Adrenal gland (tissue), 19 donors: ENCODE data around the gene DEGS2. TPM values are rescaled to one million over a fixed set of nuclear protein-coding genes. Genes with fewer than 3 reads are reported as not detected.
"Not testable (repeated sequence)": the region's sequence is repeated elsewhere in the genome, so short reads cannot be mapped to it uniquely, and the experiment has no call there.

Source experiments
- DNase-seq, 7 donors: peaks; one replicate each; pipeline ENCODE4 v3.0.0-alpha.2; 2019 to 2020
- H3K27ac ChIP-seq, 5 donors: fragments of 200-600 bp; sonication (generic) in 4 of 5; 1 replicate in 3 of 5; 2 replicates in 2 of 5; pipeline versions ENCODE4 v1.5.1 to v1.8.0; 2016 to 2020; ENCODE audit warnings: mild to moderate bottlenecking in 1 of 5
- H3K27me3 ChIP-seq: fragments of 200-600 bp; 2 replicates; pipeline ENCODE4 v1.8.0; 2021
- H3K36me3 ChIP-seq, 2 donors: fragments of 200-600 bp; replicated peaks in 1 of 2; 1 replicate in 1 of 2; 2 replicates in 1 of 2; pipeline versions ENCODE4 v1.5.1 to v1.8.0; 2018 to 2022
- H3K4me1 ChIP-seq, 2 donors: fragments of 200-600 bp; replicated peaks in 1 of 2; 1 replicate in 1 of 2; 2 replicates in 1 of 2; pipeline versions ENCODE4 v1.5.1 to v1.8.0; 2018 to 2021
- H3K4me3 ChIP-seq, 4 donors: fragments of 200-600 bp; sonication (generic) in 3 of 4; one replicate each; pipeline ENCODE4 v1.5.1; 2016 to 2018
- H3K9me3 ChIP-seq, 3 donors: fragments of 200-600 bp; sonication (generic) in 1 of 3; replicated peaks in 1 of 3; 1 replicate in 2 of 3; 2 replicates in 1 of 3; pipeline versions ENCODE4 v1.5.1 to v1.8.0; 2016 to 2021
- CTCF ChIP-seq, 6 experiments: fragments of 450-650 bp in 4 of 6; fragments of 200-600 bp in 2 of 6; sonication (generic) in 1 of 6; IDR thresholded peaks; 1 replicate in 5 of 6; 2 replicates in 1 of 6; pipeline versions ENCODE4 v1.5.1 to v1.8.0; 2016 to 2021; ENCODE audit warnings: antibody characterized with exemption in 6 of 6, mild to moderate bottlenecking in 2 of 6, moderate library complexity in 1 of 6
- POLR2A ChIP-seq, 2 donors: fragments of 450-650 bp; IDR thresholded peaks; one replicate each; pipeline ENCODE4 v1.6.1; 2017; ENCODE audit warnings: antibody characterized with exemption in 2 of 2, mild to moderate bottlenecking in 2 of 2, moderate library complexity in 1 of 2
- WGBS, 4 donors: extraction: QIAGEN DNeasy Blood & Tissue Kit in 2 of 4; methylation state at CpG; one replicate each; pipeline versions ENCODE4 v1.1.5 to v1.1.7; 2013 to 2017; 5-methylcytosine and 5-hydroxymethylcytosine counted together
- intact Hi-C, 2 donors: fragments of 100-400 bp; cut with DNase I; formaldehyde crosslinking; loops; one replicate each; pipeline versions ENCODE4 v1.14.1 to v1.15.0; 2022 to 2023
- long read RNA-seq, 10 donors: library from polyadenylated mRNA in 3 of 10; unstranded in 2 of 10; stranded (forward) in 1 of 10; transcript quantifications; one replicate each; pipeline ENCODE4 v2.0.0 and lab custom pipeline, GENCODE V29; 2021 to 2026
- polyA plus RNA-seq, 3 donors: library from polyadenylated mRNA; stranded (reverse); fragments of 200-250 nt in 2 of 3; fragments of 350-450 nt in 1 of 3; fragmentation: Illumina TruSeq in 1 of 3; extraction: RNeasy Lipid Tissue Mini Kit (QIAGEN cat#74804) in 1 of 3; gene quantifications; one replicate each; pipeline ENCODE4 v1.2.3, GENCODE V29; 2013 to 2014
- total RNA-seq, 9 donors: library from RNA; depleted of rRNA in 4 of 9; stranded (reverse); fragments of >200 nt in 4 of 9; fragments of 120-200 nt in 1 of 9; fragmentation: NEBNext Ultra II Directional in 1 of 9; extraction: Animal tissue kit (Norgen Biotek cat#: 25700) in 1 of 9; gene quantifications; one replicate each; pipeline versions ENCODE4 v1.1.0 to v1.2.4, GENCODE V29; 2013 to 2023
- donor health status: healthy with polysubstance abuse.
- donor health status: Bipolar disorder and iron deficiency.
- donor health status: DM: yes; HTN: yes; CAD: no.
- donor health status: DM: no; HTN: no; CAD: no.
- donor health status: DM: no; HTN: no; CAD: no.
- donor health status: DM: yes; HTN: yes; CAD: no.

The DEGS2 gene
- total RNA-seq, result under 1 TPM in 7 of 9 donors, not detected in 2; 0.06 to 0.69 (median 0.20) TPM
- under 1 TPM in 2 of 3 donors, not detected in 1; 0.32 to 0.47 TPM for polyA plus RNA-seq
- long read RNA-seq, donor 1, result 0 reads
- long read RNA-seq, donor 2, result 0 reads
- long read RNA-seq, donor 3, result 0 reads
- long read RNA-seq, donor 4, result 0 reads
- long read RNA-seq, donor 5, full-length matches to known transcripts, result 1 of 1 reads
- long read RNA-seq, donor 5, partial matches to known transcripts, result 0 of 1 reads
- long read RNA-seq, donor 5, other reads (novel, unspliced or antisense), result 0 of 1 reads
- long read RNA-seq, donor 6, result 0 reads
- long read RNA-seq, donor 7, result 0 reads
- long read RNA-seq, donor 8, result 0 reads
- long read RNA-seq, donor 9, result 0 reads
- long read RNA-seq, donor 10, result 0 reads

DNA sequence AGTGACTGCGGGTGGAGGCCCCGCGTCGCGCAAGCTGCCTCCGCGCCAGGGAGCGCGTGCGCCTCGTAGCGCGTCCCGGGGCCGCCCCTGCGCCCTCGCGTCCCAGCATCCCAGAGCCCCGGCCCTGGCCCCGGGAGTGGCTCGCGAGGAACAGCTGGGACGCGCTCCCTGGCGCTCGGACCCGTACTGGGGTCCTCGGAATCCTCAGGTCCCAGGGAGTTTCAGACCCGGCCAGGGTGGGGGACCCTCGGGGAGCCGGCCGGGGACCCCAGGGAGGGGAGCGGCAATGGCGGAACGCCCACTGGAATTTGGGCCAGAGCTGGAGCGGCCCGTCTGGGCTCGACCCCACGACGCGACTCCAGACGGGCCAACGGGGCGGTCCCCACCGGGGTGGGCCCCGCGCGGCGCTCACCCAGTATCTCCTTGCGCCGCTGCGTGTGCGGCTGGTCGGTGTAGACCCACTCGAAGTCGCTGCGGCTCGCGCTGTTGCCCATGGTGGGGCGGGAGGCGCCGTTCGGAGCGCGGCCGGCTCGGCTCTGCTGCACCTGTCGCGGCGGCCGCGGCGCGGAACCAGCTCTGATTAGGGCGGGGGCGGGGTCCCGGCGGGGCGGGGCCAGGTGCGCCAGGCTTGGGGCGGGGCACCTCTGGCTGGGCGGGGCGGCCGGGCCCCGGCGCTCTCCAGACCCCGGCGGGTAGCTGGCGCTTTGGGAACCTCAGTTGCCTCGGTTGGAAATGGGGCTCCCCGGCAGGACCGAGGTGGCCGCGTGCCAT lies at the start of gene DEGS2:
DEGS2 (minus strand) TSS at position 552 of the 771 bp plus-strand sequence; CDS start at position 494, 58 bp downstream.
- 0 to 1% (median 1%) methylated on average over 24 to 94 of the region's 94 CpGs; no CpG with 5 or more reads in 1 of the 4 donors for WGBS, 4 donors
- H3K36me3 ChIP-seq, result no peaks in the 10 kb centered on the region
- peaks cover 31% of the 10 kb centered on the region for H3K27me3 ChIP-seq
- H3K4me3 ChIP-seq, result peak within 1 kb of the TSS in 1 of 4 donors; percentile 43
- intact Hi-C loops, result no loop called here
- peaks cover 10 to 13% of the 10 kb centered on the region in 2 donors for H3K4me1 ChIP-seq
- H3K27ac ChIP-seq, result no peak within 1 kb of the TSS
- TF ChIP-seq POLR2A (IDR thresholded peaks at IDR 0.05) (no peak), CTCF (IDR thresholded peaks at IDR 0.05) (no peak)
- no peaks in the 10 kb centered on the region for H3K9me3 ChIP-seq
- no peak for DNase-seq

GRCh38 chr14:100208136-100208535 lies 48.7 kb upstream of the DEGS2 start:
- H3K9me3 ChIP-seq, H3K27me3 ChIP-seq, H3K4me3 ChIP-seq, H3K36me3 ChIP-seq, DNase-seq, H3K27ac ChIP-seq, intact Hi-C loops: not testable (repeated sequence)
- peaks cover 7 to 15% of the 10 kb centered on the region in 2 donors for H3K4me1 ChIP-seq
- WGBS, 4 donors, result 93 to 97% (median 95%) methylated on average over 10 to 33 of the region's 33 CpGs

- WGBS, 4 donors, result 88 to 95% (median 93%) methylated on average over 7 to 10 of the region's 10 CpGs
- DNase-seq, H3K27ac ChIP-seq, H3K36me3 ChIP-seq, H3K27me3 ChIP-seq, intact Hi-C loops, H3K4me3 ChIP-seq, H3K9me3 ChIP-seq: not testable (repeated sequence)
- peaks cover 7 to 14% of the 10 kb centered on the region in 2 donors for H3K4me1 ChIP-seq
Measured at GRCh38 chr14:100207588-100207987, 48.1 kb upstream of the DEGS2 start.

- H3K9me3 ChIP-seq, DNase-seq, intact Hi-C loops, H3K27me3 ChIP-seq, H3K36me3 ChIP-seq, H3K4me3 ChIP-seq: not testable (repeated sequence)
- Histone ChIP-seq H3K27ac (peak overlapping the region; percentile 53 to 82 (median 67)), H3K4me1 (peaks cover 7 to 14% of the 10 kb centered on the region in 2 donors)
- WGBS, 4 donors, result 78 to 84% (median 81%) methylated on average over 7 of the region's 7 CpGs
Measured at GRCh38 chr14:100204835-100205167, 45.4 kb upstream of the DEGS2 start.

- H3K4me3 ChIP-seq, result no peak overlapping the region
- 43 to 54% (median 46%) methylated on average over 3 to 4 of the region's 4 CpGs for WGBS, 4 donors
- H3K9me3 ChIP-seq, result no peaks in the 10 kb centered on the region
- peak; percentile 58 to 90 (median 88) for DNase-seq
- H3K27me3 ChIP-seq, result no peaks in the 10 kb centered on the region
- TF ChIP-seq POLR2A (IDR thresholded peaks at IDR 0.05), result peak; percentile 4 to 75
- TF ChIP-seq CTCF (IDR thresholded peaks at IDR 0.05), result no peak
- peaks cover 7 to 14% of the 10 kb centered on the region in 2 donors for H3K4me1 ChIP-seq
- no peaks in the 10 kb centered on the region for H3K36me3 ChIP-seq
- intact Hi-C loops, result no loop called here
- peak overlapping the region; percentile 53 to 82 (median 67) for H3K27ac ChIP-seq
Measured at GRCh38 chr14:100203962-100204834, 44.8 kb upstream of the DEGS2 start.
